HepG2 (cell line): ENCODE measurements around the gene MCEE. TPM values are rescaled to one million over a fixed set of nuclear protein-coding genes. Genes with fewer than 3 reads are reported as not detected.

Source experiments
- FOXM1 ChIP-seq: sonication (generic); formaldehyde crosslinking; IDR thresholded peaks from 2 replicates; pipeline ENCODE4 v1.5.0; 2020; ENCODE audit warnings: missing genetic modification reagents
- ISX ChIP-seq: sonication (generic); formaldehyde crosslinking; conservative IDR thresholded peaks from 2 replicates; pipeline ENCODE4 v1.5.0; 2020; ENCODE audit warnings: missing genetic modification reagents
- KDM5B ChIP-seq: sonication (generic); formaldehyde crosslinking; IDR thresholded peaks from 2 replicates; pipeline ENCODE4 v1.4.0; 2020; ENCODE audit warnings: missing genetic modification reagents, mild to moderate bottlenecking, borderline replicate concordance
- NCOA5 ChIP-seq: sonication (generic); formaldehyde crosslinking; IDR thresholded peaks from 2 replicates; pipeline ENCODE4 v1.4.0; 2020; ENCODE audit warnings: missing genetic modification reagents
- PPARG ChIP-seq: conservative IDR thresholded peaks from 2 replicates; pipeline ENCODE4 v1.6.1; 2016; ENCODE audit warnings: missing biosample characterization, missing genetic modification reagents
- RXRB ChIP-seq: IDR thresholded peaks from 2 replicates; pipeline ENCODE4 v1.6.1; 2016; ENCODE audit warnings: borderline replicate concordance, missing genetic modification reagents, missing compliant biosample characterization
- SIN3A ChIP-seq: IDR thresholded peaks from 2 replicates; pipeline ENCODE4 v1.6.1; 2011; ENCODE audit warnings: low read depth, mild to moderate bottlenecking, control low read depth, low read length, borderline replicate concordance
- SMC3 ChIP-seq: IDR thresholded peaks from 2 replicates; pipeline ENCODE4 v1.6.1; 2011; ENCODE audit warnings: low read length, improper control_type of control experiment
- SOX6 ChIP-seq, 2 experiments: fragments of 450-650 bp in 1 of 2; sonication (generic) in 1 of 2; formaldehyde crosslinking in 1 of 2; IDR thresholded peaks; 2 replicates each; pipeline versions ENCODE4 v1.4.0 to v1.6.1; 2017 to 2020; ENCODE audit warnings: antibody characterized with exemption in 1 of 2, mild to moderate bottlenecking in 1 of 2, missing genetic modification reagents in 1 of 2
- STAG1 ChIP-seq: sonication (generic); formaldehyde crosslinking; IDR thresholded peaks from 2 replicates; pipeline ENCODE4 v1.4.0; 2020; ENCODE audit warnings: missing genetic modification reagents
- THAP11 ChIP-seq: IDR thresholded peaks from 2 replicates; pipeline ENCODE4 v1.6.1; 2016; ENCODE audit warnings: missing biosample characterization, missing genetic modification reagents
- ZC3H13 ChIP-seq: sonication (generic); formaldehyde crosslinking; IDR thresholded peaks from 2 replicates; pipeline ENCODE4 v1.8.1; 2023; ENCODE audit warnings: mild to moderate bottlenecking, missing genetic modification reagents, moderate library complexity
- ZNF17 ChIP-seq: sonication (generic); formaldehyde crosslinking; IDR thresholded peaks from 2 replicates; pipeline ENCODE4 v1.5.0; 2020; ENCODE audit warnings: mild to moderate bottlenecking, missing genetic modification reagents
- ZNF75D ChIP-seq: sonication (generic); formaldehyde crosslinking; IDR thresholded peaks from 2 replicates; pipeline ENCODE4 v1.8.1; 2023; ENCODE audit warnings: missing genetic modification reagents, mild to moderate bottlenecking, borderline replicate concordance
- polyA plus RNA-seq, 8 experiments: library from polyadenylated mRNA; depleted of rRNA in 3 of 8; stranded (reverse) in 7 of 8; unstranded in 1 of 8; fragments of >200 nt; fragmentation: Illumina TruSeq in 4 of 8; extraction: Trizol in 4 of 8; gene quantifications; 2 replicates each; pipeline versions ENCODE4 v1.2.1 to v1.2.3, GENCODE V29; 2011 to 2016; ENCODE audit warnings: low read depth in 4 of 8, missing spikeins in 1 of 8, mixed read lengths in 1 of 8; ENCODE audit not compliant: insufficient read depth in 1 of 8
- total RNA-seq, 5 experiments: library from RNA; depleted of rRNA; stranded (reverse); fragments of >200 nt; fragmentation: Illumina TruSeq; extraction: Trizol; gene quantifications; 2 replicates each; pipeline ENCODE4 v1.2.3, GENCODE V29; 2016; ENCODE audit warnings: low read depth in 1 of 5
- TF ChIP-seq, protein P1 (sequence below), 2 experiments: fragments of 450-650 bp in 1 of 2; sonication (generic) in 1 of 2; formaldehyde crosslinking in 1 of 2; IDR thresholded peaks; 2 replicates each; pipeline versions ENCODE4 v1.6.1 to v1.8.0; 2016 to 2022; ENCODE audit warnings: antibody characterized with exemption in 1 of 2, mild to moderate bottlenecking in 1 of 2, missing genetic modification reagents in 1 of 2
- TF ChIP-seq, protein P2 (sequence below): sonication (generic); formaldehyde crosslinking; IDR thresholded peaks from 2 replicates; pipeline ENCODE4 v1.4.0; 2020; ENCODE audit warnings: missing genetic modification reagents
- TF ChIP-seq, protein P3 (sequence below): IDR thresholded peaks from 2 replicates; pipeline ENCODE4 v1.6.1; 2016; ENCODE audit warnings: low read depth, borderline replicate concordance

The MCEE gene
- total and polyA plus RNA-seq, 2 of the 13 experiments (the other 11 are each of a cell fraction or from before 2014, with no cell fraction given), result 32.0 to 66.9 TPM

DNA sequence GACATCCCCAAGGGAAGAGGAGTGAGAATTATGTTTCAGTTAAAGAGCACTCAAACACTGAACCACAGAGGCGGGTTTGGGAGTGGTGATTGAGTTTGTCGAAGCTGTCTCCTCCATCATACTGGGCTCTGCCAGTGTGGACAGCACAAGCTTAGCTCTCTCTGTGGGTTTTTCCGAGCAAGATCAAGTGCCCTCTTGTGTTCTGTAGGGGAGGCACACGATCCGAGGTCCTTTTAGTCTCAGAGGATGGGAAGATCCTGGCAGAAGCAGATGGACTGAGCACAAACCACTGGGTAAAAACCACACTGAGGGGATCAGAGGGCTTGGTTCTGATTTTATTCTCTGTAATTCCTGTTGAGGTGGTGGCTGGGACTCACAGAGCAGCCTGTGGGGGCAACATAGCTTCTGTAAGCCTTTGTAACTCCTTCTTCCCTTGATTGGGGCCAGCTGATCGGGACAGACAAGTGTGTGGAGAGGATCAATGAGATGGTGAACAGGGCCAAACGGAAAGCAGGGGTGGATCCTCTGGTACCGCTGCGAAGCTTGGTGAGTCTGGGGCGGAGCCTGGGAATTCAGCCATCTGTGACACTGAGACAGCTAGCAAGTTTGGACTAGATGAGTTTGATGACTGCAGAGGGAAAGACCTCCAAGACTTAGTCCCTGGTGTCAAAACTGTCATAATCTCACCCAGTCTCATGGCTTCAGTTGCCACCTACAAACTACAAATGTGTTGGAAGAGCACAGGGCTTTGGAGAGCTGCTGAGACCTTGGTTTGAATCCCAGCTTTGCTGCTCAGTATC is 59.5 kb downstream of the MCEE start (continued):
- TF ChIP-seq, protein P1, sequence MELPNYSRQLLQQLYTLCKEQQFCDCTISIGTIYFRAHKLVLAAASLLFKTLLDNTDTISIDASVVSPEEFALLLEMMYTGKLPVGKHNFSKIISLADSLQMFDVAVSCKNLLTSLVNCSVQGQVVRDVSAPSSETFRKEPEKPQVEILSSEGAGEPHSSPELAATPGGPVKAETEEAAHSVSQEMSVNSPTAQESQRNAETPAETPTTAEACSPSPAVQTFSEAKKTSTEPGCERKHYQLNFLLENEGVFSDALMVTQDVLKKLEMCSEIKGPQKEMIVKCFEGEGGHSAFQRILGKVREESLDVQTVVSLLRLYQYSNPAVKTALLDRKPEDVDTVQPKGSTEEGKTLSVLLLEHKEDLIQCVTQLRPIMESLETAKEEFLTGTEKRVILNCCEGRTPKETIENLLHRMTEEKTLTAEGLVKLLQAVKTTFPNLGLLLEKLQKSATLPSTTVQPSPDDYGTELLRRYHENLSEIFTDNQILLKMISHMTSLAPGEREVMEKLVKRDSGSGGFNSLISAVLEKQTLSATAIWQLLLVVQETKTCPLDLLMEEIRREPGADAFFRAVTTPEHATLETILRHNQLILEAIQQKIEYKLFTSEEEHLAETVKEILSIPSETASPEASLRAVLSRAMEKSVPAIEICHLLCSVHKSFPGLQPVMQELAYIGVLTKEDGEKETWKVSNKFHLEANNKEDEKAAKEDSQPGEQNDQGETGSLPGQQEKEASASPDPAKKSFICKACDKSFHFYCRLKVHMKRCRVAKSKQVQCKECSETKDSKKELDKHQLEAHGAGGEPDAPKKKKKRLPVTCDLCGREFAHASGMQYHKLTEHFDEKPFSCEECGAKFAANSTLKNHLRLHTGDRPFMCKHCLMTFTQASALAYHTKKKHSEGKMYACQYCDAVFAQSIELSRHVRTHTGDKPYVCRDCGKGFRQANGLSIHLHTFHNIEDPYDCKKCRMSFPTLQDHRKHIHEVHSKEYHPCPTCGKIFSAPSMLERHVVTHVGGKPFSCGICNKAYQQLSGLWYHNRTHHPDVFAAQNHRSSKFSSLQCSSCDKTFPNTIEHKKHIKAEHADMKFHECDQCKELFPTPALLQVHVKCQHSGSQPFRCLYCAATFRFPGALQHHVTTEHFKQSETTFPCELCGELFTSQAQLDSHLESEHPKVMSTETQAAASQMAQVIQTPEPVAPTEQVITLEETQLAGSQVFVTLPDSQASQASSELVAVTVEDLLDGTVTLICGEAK (IDR thresholded peaks at IDR 0.05), result no peak
- TF ChIP-seq, protein P1 (CRISPR knock-in tag; IDR thresholded peaks at IDR 0.05), result no peak
- TF ChIP-seq ZC3H13 (0 out of 2 replicates have a peak, but pooled peaks have one; percentile 37), ZNF17 (CRISPR knock-in tag) (no peak), KDM5B (no peak), ZNF75D (CRISPR knock-in tag) (no peak), RXRB (CRISPR knock-in tag) (no peak), STAG1 (CRISPR knock-in tag) (peak; percentile 52), PPARG (CRISPR knock-in tag) (no peak), ISX (CRISPR knock-in tag) (no peak), FOXM1 (CRISPR knock-in tag) (0 out of 2 replicates have a peak, but pooled peaks have one; percentile 27), SOX6 (IDR thresholded peaks at IDR 0.05) (no peak), SOX6 (CRISPR knock-in tag; IDR thresholded peaks at IDR 0.05) (0 out of 2 replicates have a peak, but pooled peaks have one; percentile 13), SIN3A (no peak), SMC3 (peak; percentile 51; the same call in 1 of the 2 replicates), THAP11 (CRISPR knock-in tag) (no peak), NCOA5 (CRISPR knock-in tag) (peak; percentile 30)
- TF ChIP-seq, protein P2, sequence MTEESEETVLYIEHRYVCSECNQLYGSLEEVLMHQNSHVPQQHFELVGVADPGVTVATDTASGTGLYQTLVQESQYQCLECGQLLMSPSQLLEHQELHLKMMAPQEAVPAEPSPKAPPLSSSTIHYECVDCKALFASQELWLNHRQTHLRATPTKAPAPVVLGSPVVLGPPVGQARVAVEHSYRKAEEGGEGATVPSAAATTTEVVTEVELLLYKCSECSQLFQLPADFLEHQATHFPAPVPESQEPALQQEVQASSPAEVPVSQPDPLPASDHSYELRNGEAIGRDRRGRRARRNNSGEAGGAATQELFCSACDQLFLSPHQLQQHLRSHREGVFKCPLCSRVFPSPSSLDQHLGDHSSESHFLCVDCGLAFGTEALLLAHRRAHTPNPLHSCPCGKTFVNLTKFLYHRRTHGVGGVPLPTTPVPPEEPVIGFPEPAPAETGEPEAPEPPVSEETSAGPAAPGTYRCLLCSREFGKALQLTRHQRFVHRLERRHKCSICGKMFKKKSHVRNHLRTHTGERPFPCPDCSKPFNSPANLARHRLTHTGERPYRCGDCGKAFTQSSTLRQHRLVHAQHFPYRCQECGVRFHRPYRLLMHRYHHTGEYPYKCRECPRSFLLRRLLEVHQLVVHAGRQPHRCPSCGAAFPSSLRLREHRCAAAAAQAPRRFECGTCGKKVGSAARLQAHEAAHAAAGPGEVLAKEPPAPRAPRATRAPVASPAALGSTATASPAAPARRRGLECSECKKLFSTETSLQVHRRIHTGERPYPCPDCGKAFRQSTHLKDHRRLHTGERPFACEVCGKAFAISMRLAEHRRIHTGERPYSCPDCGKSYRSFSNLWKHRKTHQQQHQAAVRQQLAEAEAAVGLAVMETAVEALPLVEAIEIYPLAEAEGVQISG (CRISPR knock-in tag), result peak; percentile 37; the same call in 1 of the 2 replicates
- TF ChIP-seq, protein P3, sequence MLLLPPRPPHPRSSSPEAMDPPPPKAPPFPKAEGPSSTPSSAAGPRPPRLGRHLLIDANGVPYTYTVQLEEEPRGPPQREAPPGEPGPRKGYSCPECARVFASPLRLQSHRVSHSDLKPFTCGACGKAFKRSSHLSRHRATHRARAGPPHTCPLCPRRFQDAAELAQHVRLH (CRISPR knock-in tag), result peak; percentile 27; the same call in 1 of the 2 replicates
